OCI-M2 (cell line): ENCODE data around the gene ERGIC1.

Experiments used
- DNase-seq: peaks from one replicate; lab custom pipeline; 2025; ENCODE audit not compliant: unreplicated experiment; lab: John Stamatoyannopoulos, UW

Gene ERGIC1

GRCh38 chr5:172942556-172942955 lies 108.5 kb downstream of the ERGIC1 start:
- no peak for DNase-seq

- no peak for DNase-seq
Observed at GRCh38 chr5:172943283-172943841, 109.3 kb downstream of the ERGIC1 start.

- DNase-seq, result no peak
Observed at GRCh38 chr5:172943906-172944305, 109.9 kb downstream of the ERGIC1 start.

GRCh38 chr5:172944741-172945140 lies 110.7 kb downstream of the ERGIC1 start:
- DNase-seq, result no peak

GRCh38 chr5:172945151-172945550 lies 111.1 kb downstream of the ERGIC1 start:
- DNase-seq, result no peak

GRCh38 chr5:172946146-172946545 lies 112.1 kb downstream of the ERGIC1 start:
- no peak for DNase-seq

GRCh38 chr5:172949426-172949825 lies 115.4 kb downstream of the ERGIC1 start:
- DNase-seq, result no peak

GRCh38 chr5:172950176-172950965 lies 116.3 kb downstream of the ERGIC1 start:
- DNase-seq, result no peak

- no peak for DNase-seq
Observed at GRCh38 chr5:172951371-172952033, 117.5 kb downstream of the ERGIC1 start.

GRCh38 chr5:172952034-172952511 lies 118.0 kb downstream of the ERGIC1 start:
- DNase-seq, result no peak

- no peak for DNase-seq
Observed at GRCh38 chr5:172953776-172954675, 120.0 kb downstream of the ERGIC1 start.

GRCh38 chr5:172954751-172955159 lies 120.7 kb downstream of the ERGIC1 start:
- DNase-seq, result no peak

GRCh38 chr5:172956228-172956627 lies 122.2 kb downstream of the ERGIC1 start:
- no peak for DNase-seq

GRCh38 chr5:172956936-172957335 lies 122.9 kb downstream of the ERGIC1 start:
- DNase-seq, result no peak

GRCh38 chr5:172957458-172957857 lies 123.4 kb downstream of the ERGIC1 start:
- DNase-seq, result no peak

GRCh38 chr5:172958331-172959046 lies 124.4 kb downstream of the ERGIC1 start:
- no peak for DNase-seq

GRCh38 chr5:172959824-172960799 lies 126.1 kb downstream of the ERGIC1 start:
- DNase-seq, result no peak

- no peak for DNase-seq
Observed at GRCh38 chr5:172969921-172970320, 135.9 kb downstream of the ERGIC1 start.

- no peak for DNase-seq
Observed at GRCh38 chr5:172971482-172971881, 137.4 kb downstream of the ERGIC1 start.
